Effector memory CD4-positive, alpha-beta T cell (primary cell): ENCODE results near the gene PLXND1.

Source experiments
- DNase-seq, 3 donors: peaks; one replicate each; pipeline ENCODE4 v3.0.0-alpha.2; 2020
- H3K27ac ChIP-seq: 2 replicates; pipeline ENCODE4 v1.7.0; 2013; ENCODE audit warnings: mild to moderate bottlenecking, low read length, moderate library complexity; ENCODE audit not compliant: insufficient read depth, poor library complexity, severe bottlenecking
- H3K27me3 ChIP-seq: replicated peaks from 2 replicates; pipeline ENCODE4 v1.7.0; 2013; ENCODE audit warnings: mild to moderate bottlenecking, low read length; ENCODE audit not compliant: insufficient read depth, control insufficient read depth, poor library complexity, severe bottlenecking
- H3K36me3 ChIP-seq: 2 replicates; pipeline ENCODE4 v1.7.0; 2013; ENCODE audit warnings: mild to moderate bottlenecking, low read length, moderate library complexity; ENCODE audit not compliant: control insufficient read depth, insufficient read depth
- H3K4me1 ChIP-seq: 2 replicates; pipeline ENCODE4 v1.7.0; 2013; ENCODE audit warnings: low read length, mild to moderate bottlenecking; ENCODE audit not compliant: control insufficient read depth, insufficient read depth, poor library complexity, severe bottlenecking
- H3K4me3 ChIP-seq: 2 replicates; pipeline ENCODE4 v1.7.0; 2013; ENCODE audit warnings: low read length, low read depth, mild to moderate bottlenecking; ENCODE audit not compliant: insufficient read depth, poor library complexity, severe bottlenecking
- H3K9me3 ChIP-seq: 2 replicates; pipeline ENCODE4 v1.7.0; 2013; ENCODE audit warnings: mild to moderate bottlenecking, low read length, moderate library complexity; ENCODE audit not compliant: control insufficient read depth
- total RNA-seq, 3 donors: gene quantifications; one replicate each; lab custom pipeline; 2026; lab: John Stamatoyannopoulos, UW

PLXND1 gene, protein sequence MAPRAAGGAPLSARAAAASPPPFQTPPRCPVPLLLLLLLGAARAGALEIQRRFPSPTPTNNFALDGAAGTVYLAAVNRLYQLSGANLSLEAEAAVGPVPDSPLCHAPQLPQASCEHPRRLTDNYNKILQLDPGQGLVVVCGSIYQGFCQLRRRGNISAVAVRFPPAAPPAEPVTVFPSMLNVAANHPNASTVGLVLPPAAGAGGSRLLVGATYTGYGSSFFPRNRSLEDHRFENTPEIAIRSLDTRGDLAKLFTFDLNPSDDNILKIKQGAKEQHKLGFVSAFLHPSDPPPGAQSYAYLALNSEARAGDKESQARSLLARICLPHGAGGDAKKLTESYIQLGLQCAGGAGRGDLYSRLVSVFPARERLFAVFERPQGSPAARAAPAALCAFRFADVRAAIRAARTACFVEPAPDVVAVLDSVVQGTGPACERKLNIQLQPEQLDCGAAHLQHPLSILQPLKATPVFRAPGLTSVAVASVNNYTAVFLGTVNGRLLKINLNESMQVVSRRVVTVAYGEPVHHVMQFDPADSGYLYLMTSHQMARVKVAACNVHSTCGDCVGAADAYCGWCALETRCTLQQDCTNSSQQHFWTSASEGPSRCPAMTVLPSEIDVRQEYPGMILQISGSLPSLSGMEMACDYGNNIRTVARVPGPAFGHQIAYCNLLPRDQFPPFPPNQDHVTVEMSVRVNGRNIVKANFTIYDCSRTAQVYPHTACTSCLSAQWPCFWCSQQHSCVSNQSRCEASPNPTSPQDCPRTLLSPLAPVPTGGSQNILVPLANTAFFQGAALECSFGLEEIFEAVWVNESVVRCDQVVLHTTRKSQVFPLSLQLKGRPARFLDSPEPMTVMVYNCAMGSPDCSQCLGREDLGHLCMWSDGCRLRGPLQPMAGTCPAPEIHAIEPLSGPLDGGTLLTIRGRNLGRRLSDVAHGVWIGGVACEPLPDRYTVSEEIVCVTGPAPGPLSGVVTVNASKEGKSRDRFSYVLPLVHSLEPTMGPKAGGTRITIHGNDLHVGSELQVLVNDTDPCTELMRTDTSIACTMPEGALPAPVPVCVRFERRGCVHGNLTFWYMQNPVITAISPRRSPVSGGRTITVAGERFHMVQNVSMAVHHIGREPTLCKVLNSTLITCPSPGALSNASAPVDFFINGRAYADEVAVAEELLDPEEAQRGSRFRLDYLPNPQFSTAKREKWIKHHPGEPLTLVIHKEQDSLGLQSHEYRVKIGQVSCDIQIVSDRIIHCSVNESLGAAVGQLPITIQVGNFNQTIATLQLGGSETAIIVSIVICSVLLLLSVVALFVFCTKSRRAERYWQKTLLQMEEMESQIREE (N-terminal part only)
- 69.9 to 152 (median 69.9) reads per million in 3 donors for total RNA-seq

DNA sequence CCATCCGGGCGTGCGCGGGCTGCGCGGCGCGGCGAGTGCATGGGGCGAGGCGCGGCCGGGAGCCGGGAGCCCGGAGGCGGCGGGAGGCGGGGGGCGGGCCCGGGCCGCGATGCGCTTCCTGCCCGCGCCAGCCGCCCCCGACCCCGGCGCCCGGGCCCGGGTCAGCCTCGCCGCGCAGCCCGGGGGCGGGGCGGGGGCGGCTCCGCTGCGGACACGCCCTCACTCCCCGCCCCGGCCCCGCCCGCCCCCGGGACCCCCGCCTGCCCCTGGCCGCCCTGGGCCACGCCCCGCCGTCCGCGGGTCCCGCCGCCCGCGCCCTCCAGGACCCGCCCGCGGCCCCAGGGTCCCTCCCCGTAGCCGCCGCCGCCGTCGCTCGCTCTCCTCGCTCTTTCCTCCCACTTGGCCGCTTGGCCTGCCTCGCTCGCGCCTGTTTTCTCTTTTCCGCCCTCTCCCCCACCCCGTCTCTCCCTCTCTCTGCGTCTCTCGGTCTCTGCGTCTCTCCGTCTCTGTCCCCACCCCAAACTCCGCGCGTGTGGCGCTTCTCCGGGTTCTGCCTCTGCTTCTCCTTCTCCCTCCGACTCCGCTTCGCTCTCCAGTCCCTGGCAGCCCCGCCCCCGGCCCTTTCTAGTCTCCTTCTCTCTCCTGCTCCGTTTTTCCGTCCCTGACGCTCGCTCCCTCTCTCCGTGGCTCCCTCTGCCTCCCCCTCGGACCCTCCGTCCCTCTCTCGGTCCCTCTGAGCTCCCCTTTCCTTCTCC, at the start of gene PLXND1:
TSS of gene PLXND1 (minus strand) at position 41 of the 755 bp plus-strand sequence. CDS start at position 4, 37 bp downstream.
- Histone ChIP-seq H3K4me3 (peak within 1 kb of the TSS; percentile 71), H3K4me1 (peaks cover 14% of the 10 kb centered on the region), H3K9me3 (no peaks in the 10 kb centered on the region), H3K36me3 (no peaks in the 10 kb centered on the region), H3K27me3 (no peaks in the 10 kb centered on the region), H3K27ac (peak within 1 kb of the TSS; percentile 25)
- DNase-seq = peak; percentile 48 to 51 (median 49)

DNA sequence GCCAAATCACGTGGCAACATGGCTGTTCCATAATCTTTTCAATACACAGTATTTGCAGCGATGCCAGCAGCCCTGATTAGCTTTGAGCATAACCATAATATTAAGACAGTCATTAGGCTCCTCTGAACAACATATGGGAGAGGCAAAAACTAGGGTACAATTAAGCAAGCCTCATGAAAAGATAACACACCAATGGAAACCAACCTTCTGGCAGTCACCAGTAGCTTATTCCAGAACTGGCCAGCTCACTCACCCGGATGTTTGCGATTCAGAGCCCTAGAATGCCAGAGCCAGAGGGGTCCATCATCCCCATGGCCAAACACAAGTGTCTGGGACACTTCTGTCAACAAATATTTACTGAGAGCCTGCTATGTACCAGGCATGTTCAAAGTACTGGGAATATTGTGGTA, 48.8 kb upstream of the PLXND1 start:
- Histone ChIP-seq H3K27me3 (no peaks in the 10 kb centered on the region), H3K9me3 (no peaks in the 10 kb centered on the region), H3K4me1 (no peaks in the 10 kb centered on the region), H3K36me3 (no peaks in the 10 kb centered on the region), H3K4me3 (no peak overlapping the region), H3K27ac (no peak overlapping the region)
- no peak for DNase-seq

DNA sequence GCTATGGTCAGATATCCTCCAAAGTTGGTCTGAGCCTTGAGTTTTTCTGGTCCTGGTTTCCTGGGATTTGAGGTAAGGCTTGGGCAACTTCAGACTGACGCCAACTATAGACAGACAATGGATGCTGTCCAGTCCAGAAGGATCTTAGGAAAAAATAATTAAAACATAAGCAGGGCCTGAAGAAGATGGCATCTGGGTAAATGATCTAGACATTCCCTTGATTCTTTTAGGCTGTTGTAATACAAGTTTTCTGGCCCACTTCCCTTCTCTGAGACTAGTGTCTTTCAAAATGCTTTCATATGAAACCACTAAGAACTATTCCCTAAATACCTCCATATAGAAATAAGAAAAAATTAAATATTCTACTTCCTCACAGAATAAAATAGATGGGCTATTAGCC, 47.7 kb upstream of the PLXND1 start:
- no peak overlapping the region for H3K27ac ChIP-seq
- no peak for DNase-seq

DNA sequence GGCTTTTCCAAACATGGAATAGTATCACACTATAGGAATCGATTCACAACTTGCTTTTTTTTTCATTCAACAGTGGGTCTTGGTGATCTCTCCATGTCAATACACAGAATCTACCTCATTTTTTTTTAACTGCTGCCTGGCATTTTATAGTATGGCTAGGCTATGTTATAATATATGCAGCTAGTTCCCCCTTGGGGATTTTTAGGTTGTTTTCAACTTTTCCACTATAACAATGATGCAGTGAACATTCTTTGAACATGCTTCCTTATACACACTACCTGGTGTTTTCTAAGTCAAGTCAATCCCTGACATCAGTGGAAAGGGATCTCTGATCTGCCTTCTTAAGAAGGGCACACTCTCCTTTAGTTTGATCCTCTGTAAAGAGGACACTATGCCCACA, 46.5 kb upstream of the PLXND1 start:
- no peak overlapping the region for H3K27ac ChIP-seq
- no peaks in the 10 kb centered on the region for H3K27me3 ChIP-seq
- no peak overlapping the region for H3K4me3 ChIP-seq
- no peaks in the 10 kb centered on the region for H3K4me1 ChIP-seq
- H3K9me3 ChIP-seq = no peaks in the 10 kb centered on the region
- DNase-seq = no peak
- no peaks in the 10 kb centered on the region for H3K36me3 ChIP-seq

More for the DNA sequence above, 47.7 kb upstream of the PLXND1 start:
- Histone ChIP-seq H3K4me1 (no peaks in the 10 kb centered on the region), H3K27me3 (no peaks in the 10 kb centered on the region), H3K4me3 (no peak overlapping the region), H3K36me3 (no peaks in the 10 kb centered on the region), H3K9me3 (no peaks in the 10 kb centered on the region)

DNA sequence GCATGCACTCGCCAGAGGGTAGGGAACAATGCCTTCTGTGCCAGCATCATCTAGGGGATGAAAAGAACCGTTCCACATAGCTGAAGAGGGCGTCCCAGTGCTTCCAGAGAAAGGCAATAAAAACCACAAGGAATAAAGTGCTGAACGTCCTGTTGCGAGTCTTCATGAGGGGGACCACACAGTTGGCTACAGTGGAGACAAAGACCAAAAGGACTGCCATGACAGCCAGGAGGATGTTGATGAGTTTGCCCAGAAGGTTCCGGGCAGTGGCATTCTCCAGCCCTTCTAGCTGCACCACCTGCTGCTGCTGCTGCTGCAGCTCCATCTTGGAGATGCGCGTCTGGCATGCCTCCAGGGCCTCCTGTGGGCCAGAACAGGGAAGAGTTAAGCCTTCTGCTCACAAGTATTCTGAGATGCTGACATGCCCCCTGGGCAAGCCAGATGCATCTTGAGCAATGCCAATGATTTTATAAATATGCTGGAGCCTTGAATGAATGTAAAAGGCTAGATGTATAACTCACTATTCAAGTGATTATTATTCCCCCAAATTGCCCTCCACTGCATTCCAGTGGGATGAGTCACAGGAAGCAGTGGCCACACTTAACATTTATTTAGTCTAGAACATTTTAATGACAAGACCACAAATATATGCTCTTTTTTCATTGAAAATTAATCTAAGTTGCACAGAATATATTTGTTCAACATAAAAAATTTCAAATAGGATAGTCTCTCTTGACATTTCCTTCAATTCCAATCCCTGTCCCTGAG, 45.1 kb upstream of the PLXND1 start:
- Histone ChIP-seq H3K27ac (no peak overlapping the region), H3K9me3 (no peaks in the 10 kb centered on the region), H3K27me3 (no peaks in the 10 kb centered on the region), H3K4me3 (no peak overlapping the region), H3K4me1 (no peaks in the 10 kb centered on the region), H3K36me3 (no peaks in the 10 kb centered on the region)
- no peak for DNase-seq

DNA sequence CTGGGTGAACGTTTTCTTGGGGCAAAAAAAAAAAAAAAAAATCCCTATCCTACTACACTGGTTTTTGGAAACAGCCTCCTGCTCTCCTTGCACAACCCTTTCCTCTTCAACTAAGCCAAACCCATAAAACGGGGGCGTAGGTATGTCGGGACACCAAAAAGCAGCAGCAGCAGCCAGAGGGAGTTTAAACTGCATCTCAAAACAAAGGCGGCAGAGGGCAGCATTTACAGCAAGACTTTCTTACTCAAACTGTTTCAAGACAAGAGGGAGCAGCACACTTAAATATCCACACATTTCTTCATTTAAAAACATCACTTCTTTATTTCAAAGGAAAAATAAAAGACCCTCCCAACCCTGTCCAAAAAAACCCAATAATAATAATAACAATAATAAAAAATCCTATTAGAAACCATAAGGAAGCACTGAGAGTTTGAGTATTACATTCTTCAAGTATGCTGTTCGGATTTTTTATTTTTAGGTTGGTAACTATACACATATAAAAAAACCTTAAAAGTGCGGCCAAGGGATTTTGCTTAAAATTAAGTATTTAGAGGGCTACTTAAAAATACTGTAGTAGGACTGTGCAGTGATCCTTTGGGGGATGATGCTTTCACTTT, 43.9 kb upstream of the PLXND1 start:
- no peak overlapping the region for H3K27ac ChIP-seq
- peak in 1 of 3 donors; percentile 25 for DNase-seq
- H3K4me3 ChIP-seq = no peak overlapping the region
- no peaks in the 10 kb centered on the region for H3K4me1 ChIP-seq
- H3K27me3 ChIP-seq = no peaks in the 10 kb centered on the region
- H3K36me3 ChIP-seq = no peaks in the 10 kb centered on the region
- no peaks in the 10 kb centered on the region for H3K9me3 ChIP-seq

DNA sequence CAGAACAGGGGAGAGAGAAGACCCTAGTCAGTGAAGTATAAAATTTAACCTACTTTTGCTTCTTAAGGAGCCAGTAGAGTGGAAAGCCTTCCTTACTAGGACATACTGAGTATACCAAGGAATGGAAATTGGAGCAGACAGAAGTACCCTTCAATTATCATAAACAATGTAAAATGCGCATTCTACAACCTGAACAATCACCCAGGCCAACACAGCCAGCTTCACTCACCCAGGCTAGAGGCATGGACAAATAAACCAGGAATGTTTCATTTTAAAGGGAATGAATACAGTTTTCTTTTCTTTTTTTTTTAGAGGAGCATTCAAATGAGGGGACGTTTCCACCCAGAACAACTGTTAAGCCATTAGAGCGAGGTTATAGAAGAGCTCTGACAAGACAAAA, 41.9 kb upstream of the PLXND1 start:
- Histone ChIP-seq H3K4me1 (no peaks in the 10 kb centered on the region), H3K9me3 (no peaks in the 10 kb centered on the region), H3K27me3 (no peaks in the 10 kb centered on the region), H3K36me3 (no peaks in the 10 kb centered on the region), H3K27ac (no peak overlapping the region), H3K4me3 (no peak overlapping the region)
- no peak for DNase-seq

DNA sequence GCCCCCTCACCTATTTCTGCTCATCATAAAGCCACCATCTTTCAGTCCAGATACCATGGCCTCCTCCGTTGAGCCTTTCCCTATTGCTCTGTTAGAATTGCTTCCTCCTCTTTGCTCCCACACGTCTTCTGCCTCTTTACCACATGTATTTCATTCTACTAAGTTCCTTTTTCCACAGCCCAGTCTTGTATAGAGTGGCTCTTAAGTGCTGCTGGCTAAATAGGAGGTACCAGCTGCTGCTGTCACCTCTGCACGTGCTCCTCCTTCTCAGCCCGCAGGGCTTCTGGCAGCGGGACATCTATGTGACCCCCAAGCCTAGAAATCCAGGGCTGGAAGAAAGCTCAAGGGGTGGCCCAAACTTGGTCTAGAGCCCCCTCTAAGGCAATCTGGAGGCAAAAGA, 38.8 kb upstream of the PLXND1 start:
- H3K9me3 ChIP-seq = no peaks in the 10 kb centered on the region
- H3K4me1 ChIP-seq = no peaks in the 10 kb centered on the region
- H3K27ac ChIP-seq = no peak overlapping the region
- H3K27me3 ChIP-seq = no peaks in the 10 kb centered on the region
- H3K4me3 ChIP-seq = no peak overlapping the region
- no peaks in the 10 kb centered on the region for H3K36me3 ChIP-seq
- DNase-seq = no peak
